ENCODE measurements around the gene SETD6. TPM values are rescaled to one million over a fixed set of nuclear protein-coding genes. Genes with fewer than 3 reads are reported as not detected.

Gene SETD6
- total RNA-seq, 2 experiments from 2014 or later: 14.8 to 15.5 TPM

GRCh38 chr16:58471209-58471975 is 43.9 kb upstream of the SETD6 start:
- DNase-seq (no peak), ATAC-seq (no peak)
- Mint-ChIP-seq H3K4me1 (ENCODE audit: low read depth) (no peaks in the 10 kb centered on the region), H3K36me3 (ENCODE audit: low read depth) (no peaks in the 10 kb centered on the region), H3K9me3 (no peaks in the 10 kb centered on the region), H3K27ac (no peak overlapping the region), H3K4me3 (no peak overlapping the region), H3K27me3 (peaks cover 28% of the 10 kb centered on the region)
- ChIA-PET CTCF (interaction anchor here (1.1 to 1.8 kb wide), 3 partner anchors 13 to 134 kb away, joined by 3 to 5 read pairs (median 4); no protein-coding TSS in a partner anchor), POLR2A (interaction anchor here (1.0 to 1.3 kb wide), 2 partner anchors 14 to 570 kb away, joined by 3 read pairs; no protein-coding TSS in a partner anchor)
- TF ChIP-seq, protein P1, sequence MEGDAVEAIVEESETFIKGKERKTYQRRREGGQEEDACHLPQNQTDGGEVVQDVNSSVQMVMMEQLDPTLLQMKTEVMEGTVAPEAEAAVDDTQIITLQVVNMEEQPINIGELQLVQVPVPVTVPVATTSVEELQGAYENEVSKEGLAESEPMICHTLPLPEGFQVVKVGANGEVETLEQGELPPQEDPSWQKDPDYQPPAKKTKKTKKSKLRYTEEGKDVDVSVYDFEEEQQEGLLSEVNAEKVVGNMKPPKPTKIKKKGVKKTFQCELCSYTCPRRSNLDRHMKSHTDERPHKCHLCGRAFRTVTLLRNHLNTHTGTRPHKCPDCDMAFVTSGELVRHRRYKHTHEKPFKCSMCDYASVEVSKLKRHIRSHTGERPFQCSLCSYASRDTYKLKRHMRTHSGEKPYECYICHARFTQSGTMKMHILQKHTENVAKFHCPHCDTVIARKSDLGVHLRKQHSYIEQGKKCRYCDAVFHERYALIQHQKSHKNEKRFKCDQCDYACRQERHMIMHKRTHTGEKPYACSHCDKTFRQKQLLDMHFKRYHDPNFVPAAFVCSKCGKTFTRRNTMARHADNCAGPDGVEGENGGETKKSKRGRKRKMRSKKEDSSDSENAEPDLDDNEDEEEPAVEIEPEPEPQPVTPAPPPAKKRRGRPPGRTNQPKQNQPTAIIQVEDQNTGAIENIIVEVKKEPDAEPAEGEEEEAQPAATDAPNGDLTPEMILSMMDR (IDR thresholded peaks at IDR 0.05): no peak
- intact Hi-C loops (cut with micrococcal nuclease): no loop called here

DNA sequence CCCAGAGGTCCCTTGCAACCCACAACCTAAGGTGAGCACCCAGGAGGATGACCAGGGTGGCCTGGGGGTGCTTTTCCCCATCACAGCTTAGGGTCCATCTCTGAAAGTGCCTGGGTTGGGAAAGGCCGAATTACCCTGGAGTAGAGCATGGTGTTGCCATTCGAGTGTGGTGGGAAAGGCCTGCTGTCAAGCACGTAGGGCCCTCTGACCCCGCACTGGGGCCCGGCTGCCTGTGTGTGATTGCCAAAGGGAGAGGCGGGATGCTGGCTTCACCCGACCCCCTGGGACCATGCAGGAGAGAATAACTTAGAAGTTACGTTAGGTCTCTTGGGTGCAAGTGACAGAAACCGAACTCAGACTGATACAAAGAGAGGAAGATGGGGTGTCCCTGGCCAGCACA is 43.1 kb upstream of the SETD6 start:
- no peak overlapping the region for H3K4me3 Mint-ChIP-seq
- no peak for ATAC-seq
- no peak for DNase-seq
- POLR2A ChIA-PET: interaction anchor here (0.8 to 1.3 kb wide), 2 partner anchors 14 to 80 kb away, joined by 3 read pairs; partner anchors contain the start of gene GINS3
- no peaks in the 10 kb centered on the region for H3K9me3 Mint-ChIP-seq
- CTCF ChIA-PET: interaction anchor here (1.6 to 1.8 kb wide), 2 partner anchors 16 to 135 kb away, joined by 4 to 5 read pairs; no protein-coding TSS in a partner anchor
- H3K27ac Mint-ChIP-seq: no peak overlapping the region
- intact Hi-C loops (cut with micrococcal nuclease): no loop called here
- no peaks in the 10 kb centered on the region for H3K4me1 Mint-ChIP-seq (ENCODE audit: low read depth)
- TF ChIP-seq, protein P1 (IDR thresholded peaks at IDR 0.05): no peak
- peaks cover 21% of the 10 kb centered on the region for H3K27me3 Mint-ChIP-seq
- no peaks in the 10 kb centered on the region for H3K36me3 Mint-ChIP-seq (ENCODE audit: low read depth)

DNA sequence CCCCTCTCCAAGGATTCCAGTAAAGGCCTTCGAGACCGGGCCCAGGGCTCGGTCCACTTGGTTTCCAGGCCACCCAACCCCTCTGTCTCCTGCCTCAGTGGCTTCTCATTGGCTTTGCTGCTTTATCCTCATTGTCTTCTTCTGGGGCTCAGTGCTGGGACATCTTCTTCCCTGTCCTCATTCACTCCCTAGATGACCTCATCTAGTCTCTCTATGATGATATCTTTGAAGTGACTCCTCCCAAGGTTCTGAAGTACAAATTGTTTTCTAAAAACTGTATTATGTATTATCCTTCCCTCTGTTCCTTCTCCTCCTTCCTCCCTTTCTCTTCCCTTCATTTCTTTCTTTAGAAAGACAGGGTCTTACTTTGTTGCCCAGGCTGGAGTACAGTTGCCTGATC is 42.5 kb upstream of the SETD6 start:
- ATAC-seq (no peak), DNase-seq (no peak)
- Mint-ChIP-seq H3K27ac (no peak overlapping the region), H3K4me1 (ENCODE audit: low read depth) (no peaks in the 10 kb centered on the region), H3K9me3 (no peaks in the 10 kb centered on the region), H3K27me3 (peaks cover 18% of the 10 kb centered on the region), H3K36me3 (ENCODE audit: low read depth) (no peaks in the 10 kb centered on the region), H3K4me3 (no peak overlapping the region)
- ChIA-PET POLR2A (interaction anchor here (0.8 to 1.0 kb wide), 2 partner anchors 81 to 108 kb away, joined by 3 read pairs; partner anchors contain the start of gene GINS3), CTCF (interaction anchor here (1.2 kb wide), 1 partner anchor 15 kb away, joined by 3 read pairs; no protein-coding TSS in a partner anchor)
- TF ChIP-seq, protein P1 (IDR thresholded peaks at IDR 0.05): no peak
- intact Hi-C loops (cut with micrococcal nuclease): no loop called here

- no peak overlapping the region for H3K27ac Mint-ChIP-seq
- ChIA-PET CTCF (interaction anchor here (0.6 to 2.4 kb wide), 4 partner anchors 13 to 235 kb away, joined by 3 to 8 read pairs (median 4); no protein-coding TSS in a partner anchor), POLR2A (no interaction called here)
- no peak overlapping the region for H3K4me3 Mint-ChIP-seq
- no peaks in the 10 kb centered on the region for H3K4me1 Mint-ChIP-seq (ENCODE audit: low read depth)
- TF ChIP-seq, protein P1 (IDR thresholded peaks at IDR 0.05): no peak
- no peaks in the 10 kb centered on the region for H3K9me3 Mint-ChIP-seq
- DNase-seq (no peak), ATAC-seq (no peak)
- no peaks in the 10 kb centered on the region for H3K36me3 Mint-ChIP-seq (ENCODE audit: low read depth)
- peaks cover 11% of the 10 kb centered on the region for H3K27me3 Mint-ChIP-seq
- intact Hi-C loops (cut with micrococcal nuclease): no loop called here
Measured at GRCh38 chr16:58474296-58474695, 41.0 kb upstream of the SETD6 start.

GRCh38 chr16:58475091-58475619 is 40.2 kb upstream of the SETD6 start:
- Mint-ChIP-seq H3K4me1 (ENCODE audit: low read depth) (no peaks in the 10 kb centered on the region), H3K27me3 (peaks cover 13% of the 10 kb centered on the region), H3K27ac (no peak overlapping the region), H3K36me3 (ENCODE audit: low read depth) (no peaks in the 10 kb centered on the region), H3K4me3 (no peak overlapping the region), H3K9me3 (no peaks in the 10 kb centered on the region)
- TF ChIP-seq, protein P1 (IDR thresholded peaks at IDR 0.05): no peak
- ATAC-seq: no peak
- ChIA-PET CTCF (interaction anchor here (1.2 to 2.4 kb wide), 2 partner anchors 12 to 138 kb away, joined by 4 to 8 read pairs; no protein-coding TSS in a partner anchor), POLR2A (no interaction called here)
- intact Hi-C loops (cut with micrococcal nuclease): no loop called here
- DNase-seq: no peak
